ENCODE data around the gene OLFML1.
"Not testable (repeated sequence)": the region's sequence is repeated elsewhere in the genome, so short reads cannot be mapped to it uniquely, and the experiment has no call there.

OLFML1 gene

DNA sequence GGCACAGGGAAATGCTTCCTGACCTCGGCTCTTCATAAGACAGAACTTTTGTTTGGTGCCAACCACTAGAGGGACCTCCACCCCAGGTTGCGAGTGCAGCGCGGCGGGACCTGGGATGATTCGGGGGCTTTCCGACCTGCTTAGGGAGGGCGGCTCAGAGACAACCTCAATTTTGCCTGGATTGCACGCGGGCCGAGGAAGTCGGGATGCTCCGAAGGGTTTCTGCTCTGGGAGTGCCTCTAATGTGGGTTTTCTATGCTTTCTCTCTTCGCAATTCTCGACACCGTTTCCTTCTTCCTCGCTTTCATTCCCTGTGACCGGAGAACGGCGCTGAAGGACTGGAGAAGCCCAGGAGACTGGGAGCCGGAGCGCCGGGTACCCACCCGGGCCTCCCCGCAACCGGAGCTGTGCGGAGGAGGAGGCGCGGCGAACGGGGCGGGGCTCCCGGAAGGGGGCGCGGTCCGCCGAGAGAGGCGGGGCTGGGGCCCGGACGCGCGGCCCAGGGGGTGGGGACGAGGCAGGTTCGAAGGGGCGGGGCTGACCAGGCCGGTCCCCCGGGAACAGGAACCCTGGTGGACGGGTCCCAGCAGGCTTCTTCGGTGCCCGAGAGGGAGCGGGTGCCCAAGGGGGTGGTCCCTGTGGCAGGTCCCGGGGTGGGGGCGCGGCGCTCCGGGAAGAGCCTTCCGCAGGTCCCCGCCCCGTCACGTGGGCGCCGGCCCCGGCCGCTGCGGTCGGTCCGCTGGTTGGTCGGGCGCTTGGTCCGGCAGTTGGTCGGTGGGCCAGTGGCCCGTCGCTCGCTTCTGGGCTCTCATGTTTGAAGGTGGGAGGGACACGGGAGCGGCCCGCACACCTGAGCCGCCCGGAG lies 28.2 kb downstream of the OLFML1 start, which contains the start of gene PPFIBP2:
PPFIBP2 (plus strand) TSS at position 766 of the 865 bp plus-strand sequence. CDS start 35,477 bp downstream, outside the sequence.
- DNase-seq = peak; percentile 82 to 84

DNA sequence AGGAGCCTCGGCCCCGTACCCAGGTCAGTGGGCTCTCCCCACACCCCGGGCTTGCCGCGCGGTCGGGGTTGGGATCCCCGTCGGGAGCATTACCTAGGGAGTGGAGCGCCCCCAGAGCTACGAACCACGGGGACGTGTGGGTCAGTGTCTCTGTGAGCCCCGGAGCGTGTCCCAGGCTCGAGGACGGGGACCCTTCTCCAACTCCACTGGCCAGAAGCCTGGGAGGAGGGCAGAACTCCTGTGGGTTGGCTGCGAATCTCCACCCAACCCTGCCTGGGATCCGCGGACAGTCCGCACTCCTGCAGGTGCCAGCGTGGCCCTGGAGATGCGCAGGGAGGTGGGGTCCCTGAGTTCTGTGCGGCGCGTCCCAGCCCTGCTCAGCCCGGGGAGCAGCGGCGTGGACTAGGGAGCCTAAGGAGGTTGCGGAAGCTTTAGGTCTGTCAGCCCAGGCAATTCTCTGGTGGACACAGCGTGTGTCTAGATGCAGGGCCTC lies 28.8 kb downstream of the OLFML1 start:
- DNase-seq = no peak

DNA sequence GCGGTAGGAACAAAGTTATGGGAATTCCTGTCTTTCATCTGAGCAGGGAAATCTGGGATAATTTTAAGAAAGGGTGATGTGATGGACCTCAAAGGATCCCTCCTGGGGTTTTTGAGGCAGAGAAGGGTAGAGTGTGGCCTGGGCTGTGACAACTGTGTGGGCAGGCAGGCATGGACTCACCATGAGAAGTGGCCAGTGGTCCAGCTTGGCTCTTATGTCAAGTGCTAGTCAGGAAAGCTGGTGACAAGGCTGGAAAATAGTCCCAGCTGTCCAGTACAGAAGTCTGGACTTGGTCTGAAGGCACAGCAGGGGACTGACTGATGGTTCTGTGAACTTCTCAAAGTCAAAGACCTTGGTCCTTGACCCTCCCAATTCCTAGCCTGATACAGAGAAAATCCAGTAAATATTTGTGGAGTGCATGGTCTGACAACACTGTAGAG lies 30.2 kb downstream of the OLFML1 start:
- DNase-seq = no peak

DNA sequence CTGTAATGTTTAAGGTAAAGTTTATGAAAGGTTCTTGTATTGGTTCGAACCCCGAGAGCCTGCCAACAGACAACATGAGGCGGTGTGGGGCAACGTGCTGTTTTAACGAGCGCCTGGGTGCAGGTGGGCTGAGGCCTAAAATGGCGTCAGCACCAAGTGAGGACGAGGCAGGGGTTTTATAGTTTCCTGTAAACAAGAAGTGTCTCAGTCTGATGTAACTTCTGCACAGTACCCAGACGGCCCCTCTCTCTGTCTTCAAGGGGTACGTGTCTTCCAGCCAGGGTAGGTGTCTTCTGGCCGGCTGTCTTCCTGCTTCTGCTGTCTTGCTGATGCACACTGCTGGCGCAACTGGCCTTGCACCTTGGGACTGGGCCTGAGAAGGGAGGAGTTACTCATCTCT lies 31.2 kb downstream of the OLFML1 start:
- no peak for DNase-seq

DNA sequence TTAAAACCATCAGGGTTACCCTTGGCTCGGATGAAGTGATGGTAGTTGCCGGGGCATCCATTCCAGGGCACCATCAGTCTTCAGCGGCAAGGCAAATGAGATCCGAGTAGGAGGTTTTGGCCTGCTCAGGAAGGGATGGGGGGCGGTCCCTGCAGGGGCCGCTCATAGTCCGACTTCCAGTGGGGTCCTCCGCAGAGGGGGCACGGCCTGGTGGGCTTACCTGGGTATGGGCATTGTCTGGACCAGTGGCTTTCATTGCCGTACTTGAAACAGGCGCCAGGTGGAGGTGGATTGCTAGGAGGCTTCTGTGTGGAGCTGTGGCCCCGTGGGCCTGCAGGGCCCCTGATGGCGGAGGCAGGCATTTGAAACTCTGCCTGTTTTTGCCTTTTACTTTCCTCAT lies 32.4 kb downstream of the OLFML1 start:
- DNase-seq = not testable (repeated sequence)

DNA sequence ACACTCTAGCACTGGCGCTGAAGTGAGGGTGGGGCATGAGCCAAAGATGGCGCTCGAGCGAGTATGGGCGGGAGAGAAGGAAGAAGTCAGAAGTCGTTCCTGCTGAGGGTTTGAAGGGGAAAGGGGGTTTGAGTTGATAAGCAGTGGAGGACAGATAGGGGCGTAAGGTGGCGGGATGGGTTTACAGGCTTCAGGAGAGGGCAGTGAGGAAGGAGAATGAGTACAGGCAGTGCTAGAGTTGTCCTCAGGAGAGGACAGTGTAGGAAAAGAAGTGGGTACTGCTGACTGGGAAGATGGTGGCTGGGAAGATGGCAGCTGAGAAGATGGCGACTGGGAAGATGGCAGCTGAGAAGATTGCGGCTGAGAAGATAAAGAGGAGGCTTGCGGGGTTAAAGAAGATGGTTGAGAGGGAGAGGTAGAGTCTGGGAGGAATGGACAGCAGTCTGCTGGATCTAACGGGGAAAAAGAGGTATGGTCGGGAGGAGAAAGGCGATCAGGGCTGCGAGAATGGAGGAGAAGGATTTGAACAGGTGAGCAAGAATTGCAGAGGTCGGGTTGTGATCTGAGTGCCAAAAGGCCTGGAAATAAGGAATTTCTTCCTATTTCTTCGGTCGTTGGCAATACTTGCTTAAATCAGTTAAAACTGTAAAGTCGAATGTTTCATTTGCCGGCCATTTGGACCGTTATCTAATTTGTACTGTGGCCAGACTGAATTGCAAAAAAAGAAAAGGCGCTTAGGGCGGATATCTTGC lies 33.7 kb downstream of the OLFML1 start:
- no peak for DNase-seq

DNA sequence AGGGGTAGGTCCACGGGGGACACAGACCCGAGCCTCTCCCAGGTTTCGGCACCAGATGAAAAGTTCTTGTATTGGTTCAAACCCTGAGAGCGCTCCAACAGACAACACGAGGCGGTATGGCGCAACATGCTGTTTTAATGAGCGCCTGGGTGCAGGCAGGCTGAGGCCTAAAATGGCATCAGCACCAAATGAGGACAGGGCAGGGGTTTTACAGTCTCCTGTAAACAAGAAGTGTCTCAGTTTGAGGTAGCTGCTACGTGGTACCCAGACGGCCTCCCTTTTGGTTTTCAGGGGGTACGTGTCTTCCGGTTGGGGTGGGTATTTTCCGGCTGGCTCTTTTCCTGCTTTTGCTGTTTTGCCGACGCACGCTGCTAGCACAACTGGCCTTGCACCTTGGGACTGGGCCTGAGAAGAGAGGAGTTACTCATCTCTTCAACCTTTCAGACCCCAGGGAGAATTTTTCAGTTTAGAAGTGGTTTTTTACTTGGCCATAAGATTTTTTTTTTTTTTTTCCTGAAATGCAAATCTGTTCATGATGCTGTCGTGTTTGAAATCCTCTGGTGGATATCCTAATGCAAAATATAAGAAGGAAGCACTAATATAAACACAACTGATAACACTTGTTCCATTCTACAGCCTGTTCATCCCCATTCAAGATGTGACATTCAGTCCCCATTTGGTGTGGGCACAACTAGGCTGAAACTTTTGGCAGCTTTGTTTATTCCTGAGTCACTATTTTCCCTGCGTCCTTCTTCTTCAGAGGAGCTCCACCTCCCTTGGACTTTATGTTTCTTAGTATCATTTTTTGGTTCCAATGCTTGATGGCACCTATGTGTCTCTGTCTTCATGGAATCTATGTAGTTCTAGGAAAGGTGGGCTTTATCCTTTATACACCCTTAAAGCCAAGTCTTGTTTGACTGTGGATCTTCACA lies 35.0 kb downstream of the OLFML1 start:
- DNase-seq = peak in 1 of 2 donors; percentile 16

DNA sequence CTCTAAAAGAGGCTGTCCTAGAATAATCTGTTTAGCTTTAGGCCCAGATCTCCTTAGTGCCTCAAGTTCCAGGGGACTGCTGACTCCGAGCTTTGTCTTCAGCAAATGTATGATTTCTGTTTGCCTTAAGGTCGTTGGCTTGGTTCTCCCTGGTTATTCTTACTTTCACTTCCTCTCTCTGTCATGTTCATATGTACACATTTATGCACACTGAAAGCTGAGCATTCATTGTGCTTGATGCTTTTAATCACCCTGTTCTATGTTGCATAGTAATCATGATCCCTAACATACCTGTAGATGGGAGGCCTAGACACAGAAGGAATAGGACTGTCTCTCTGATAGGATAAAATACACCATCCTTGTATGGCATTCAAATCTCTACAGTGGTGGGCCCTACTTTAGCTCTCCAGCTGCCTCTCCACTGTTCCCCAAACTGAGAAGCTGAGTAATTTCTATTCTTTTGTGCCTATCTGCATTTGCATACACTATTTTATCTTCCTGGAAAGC lies 35.7 kb downstream of the OLFML1 start:
- DNase-seq = no peak

DNA sequence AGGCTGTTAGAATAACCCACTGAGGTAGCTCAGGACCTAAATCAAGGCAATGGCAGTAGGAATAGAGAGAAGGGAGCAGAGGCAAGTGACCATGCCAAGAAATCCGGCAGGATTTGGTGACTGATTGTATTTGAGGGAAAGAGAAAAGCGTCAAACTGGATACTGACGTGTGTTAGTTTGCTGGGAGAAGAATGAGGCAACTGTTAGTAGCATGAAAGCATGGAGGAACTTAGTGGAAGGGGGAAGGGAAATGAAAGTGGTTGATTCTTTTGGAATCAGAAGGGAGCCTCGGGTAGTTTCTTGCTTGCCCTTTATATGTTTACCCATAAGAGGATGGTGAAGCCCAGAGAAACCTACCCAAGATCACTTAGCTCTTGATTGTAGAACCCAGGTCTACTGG lies 36.8 kb downstream of the OLFML1 start:
- DNase-seq = no peak

DNA sequence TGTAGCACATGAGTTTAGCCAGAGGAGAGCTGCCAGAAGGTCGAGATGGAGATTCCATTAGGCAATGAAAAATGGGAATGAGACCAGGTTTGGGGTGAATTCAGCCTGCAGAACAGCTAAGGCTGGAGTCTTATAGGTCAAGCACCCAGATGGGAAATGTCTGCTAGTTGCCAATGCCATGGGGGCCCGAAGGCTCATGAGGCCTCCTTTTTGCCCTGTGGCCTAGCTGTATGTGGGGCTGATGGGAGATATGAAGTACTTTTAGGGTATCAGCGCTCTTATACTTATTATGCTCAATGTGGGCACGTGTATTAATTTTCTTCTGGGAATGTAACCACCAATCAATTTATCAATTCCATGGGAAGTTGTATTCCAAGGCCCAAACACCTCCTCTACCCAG lies 37.2 kb downstream of the OLFML1 start:
- DNase-seq = no peak

DNA sequence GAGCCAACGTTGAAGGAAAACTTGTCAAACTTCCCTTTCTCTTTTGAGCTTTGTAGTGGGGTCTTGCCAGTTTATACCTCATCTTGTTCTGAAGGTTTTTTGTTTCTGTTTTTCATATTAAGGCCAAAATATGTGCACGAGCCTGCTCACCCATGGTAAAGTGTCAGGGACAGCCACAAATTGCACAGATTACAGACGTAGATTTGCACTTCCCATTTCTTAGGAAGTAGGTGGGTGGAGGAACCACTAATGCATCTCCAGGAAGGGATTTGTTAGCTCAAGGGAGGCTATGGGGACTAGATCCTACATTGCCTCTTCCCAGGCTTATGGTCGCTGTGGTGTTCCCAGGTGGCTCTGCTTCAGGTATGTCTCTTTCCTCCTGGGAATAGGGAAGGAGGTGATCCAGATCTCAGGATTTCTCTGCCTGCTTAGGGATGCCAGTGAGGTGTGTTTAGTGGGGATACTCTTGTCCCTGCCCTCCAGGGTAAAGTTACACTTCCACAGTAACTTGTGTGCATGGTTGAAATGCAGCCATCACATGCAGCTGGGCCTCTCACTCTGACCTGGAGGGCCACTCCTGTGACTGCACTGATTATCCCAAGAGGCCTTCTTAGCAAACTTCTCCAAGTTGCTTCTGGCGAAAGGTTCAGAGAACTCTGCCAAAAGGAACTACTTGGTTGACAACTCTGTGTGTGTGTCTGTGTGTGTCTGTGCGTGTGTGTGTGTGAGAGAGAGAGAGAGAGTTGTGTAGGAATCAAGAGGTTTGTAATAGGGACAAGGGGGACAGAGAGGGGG lies 38.3 kb downstream of the OLFML1 start:
- no peak for DNase-seq

DNA sequence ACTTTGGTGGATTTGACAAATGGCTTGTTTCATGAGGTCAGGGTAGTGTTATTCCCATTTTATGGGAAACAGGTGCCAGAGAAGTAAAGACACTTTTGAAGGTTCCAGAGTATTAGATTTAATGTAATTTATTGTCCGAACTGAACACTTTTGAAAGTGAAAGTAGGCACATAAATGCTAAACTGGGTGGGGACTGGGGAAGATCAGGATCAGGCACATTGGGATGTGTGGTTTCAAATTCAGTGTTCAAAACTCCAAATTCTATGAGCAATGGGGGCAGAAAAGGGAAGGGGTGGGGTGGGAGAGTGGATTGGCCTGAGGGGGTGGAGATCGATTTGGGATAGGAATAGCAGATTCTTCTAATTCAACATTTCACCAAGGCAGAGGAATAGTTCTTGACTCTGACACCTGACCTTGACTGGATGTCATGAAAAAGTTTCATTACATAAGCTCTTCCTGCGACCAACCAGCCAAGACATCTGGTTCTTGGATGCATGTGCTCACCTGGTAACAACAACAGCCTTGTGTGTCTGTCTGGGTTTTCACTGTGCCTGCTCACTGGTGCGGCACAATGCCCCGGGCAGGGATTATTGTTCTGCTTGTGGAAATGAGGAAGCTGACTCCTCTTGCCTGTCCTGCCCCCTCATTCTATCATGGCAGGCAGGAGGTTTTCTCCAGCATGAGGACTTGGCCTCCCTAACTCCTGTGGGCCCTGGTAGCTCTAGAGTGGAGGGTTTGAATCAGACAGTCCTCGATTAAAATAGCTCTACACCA lies 39.3 kb downstream of the OLFML1 start:
- DNase-seq = peak in 1 of 2 donors; percentile 18

DNA sequence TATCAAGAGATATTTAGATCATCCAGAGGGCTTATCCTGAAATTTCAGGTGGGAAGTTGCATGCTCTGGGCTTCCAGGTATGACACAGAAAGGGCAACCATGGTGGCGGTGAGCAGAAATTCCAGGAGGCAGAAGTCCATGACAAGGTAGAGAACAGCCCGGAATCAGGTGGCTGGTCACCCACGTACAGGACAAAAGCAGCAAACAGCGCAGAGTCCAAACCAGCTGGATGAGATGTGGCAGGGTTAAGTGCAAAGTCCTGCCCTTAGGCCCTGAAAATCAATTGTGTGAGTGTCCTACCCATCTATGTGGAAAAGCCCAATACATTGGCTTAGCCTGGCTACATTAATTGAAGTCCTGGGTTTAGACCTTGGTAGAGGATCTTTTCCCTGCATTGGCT lies 40.1 kb downstream of the OLFML1 start:
- no peak for DNase-seq

DNA sequence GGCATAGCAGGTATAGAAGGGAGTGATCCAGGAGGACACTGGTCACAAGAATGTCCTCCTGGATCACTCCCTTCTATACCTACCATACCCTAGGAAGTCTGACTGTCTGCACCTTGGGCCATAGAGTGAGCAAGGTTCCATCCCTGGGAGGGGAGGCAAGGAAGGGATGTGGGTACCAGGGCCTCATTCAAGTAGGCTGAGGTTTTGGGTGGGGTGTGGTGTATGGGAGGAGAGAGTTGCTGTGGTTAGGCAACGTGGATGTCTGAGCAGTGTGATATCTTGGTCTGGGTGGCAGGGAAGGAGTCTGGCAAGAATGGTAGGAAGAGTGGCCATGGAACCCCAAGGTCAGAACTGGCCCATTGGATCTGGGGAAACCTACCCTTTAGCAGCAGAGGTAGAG lies 41.7 kb downstream of the OLFML1 start:
- DNase-seq = peak in 1 of 2 donors; percentile 50

DNA sequence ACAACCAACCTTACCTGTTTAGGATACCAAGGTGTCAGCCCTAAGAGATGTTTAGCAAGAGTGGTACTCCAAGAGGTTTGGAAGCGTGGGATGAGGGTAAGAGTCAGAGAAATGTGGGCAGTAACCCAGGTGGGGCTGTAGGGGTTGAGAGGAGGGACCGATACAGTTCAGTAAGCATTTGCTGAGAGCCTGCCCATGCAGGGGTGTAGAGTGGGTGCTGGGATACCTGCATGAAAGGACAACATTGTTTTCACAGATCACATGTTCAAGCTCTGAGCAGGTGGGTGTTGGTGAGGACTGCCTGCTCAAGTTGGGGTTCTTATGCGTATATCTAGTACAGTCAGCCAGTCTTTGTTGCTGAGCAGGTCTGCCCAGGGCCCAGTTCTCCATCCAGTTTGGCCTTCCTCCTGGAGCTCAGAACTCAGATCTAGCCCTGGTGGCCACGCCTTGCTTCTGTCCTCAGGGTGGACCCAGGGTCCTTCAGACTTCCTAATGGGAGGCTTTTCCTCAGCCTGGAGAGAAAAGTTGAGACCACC lies 43.3 kb downstream of the OLFML1 start:
- no peak for DNase-seq

DNA sequence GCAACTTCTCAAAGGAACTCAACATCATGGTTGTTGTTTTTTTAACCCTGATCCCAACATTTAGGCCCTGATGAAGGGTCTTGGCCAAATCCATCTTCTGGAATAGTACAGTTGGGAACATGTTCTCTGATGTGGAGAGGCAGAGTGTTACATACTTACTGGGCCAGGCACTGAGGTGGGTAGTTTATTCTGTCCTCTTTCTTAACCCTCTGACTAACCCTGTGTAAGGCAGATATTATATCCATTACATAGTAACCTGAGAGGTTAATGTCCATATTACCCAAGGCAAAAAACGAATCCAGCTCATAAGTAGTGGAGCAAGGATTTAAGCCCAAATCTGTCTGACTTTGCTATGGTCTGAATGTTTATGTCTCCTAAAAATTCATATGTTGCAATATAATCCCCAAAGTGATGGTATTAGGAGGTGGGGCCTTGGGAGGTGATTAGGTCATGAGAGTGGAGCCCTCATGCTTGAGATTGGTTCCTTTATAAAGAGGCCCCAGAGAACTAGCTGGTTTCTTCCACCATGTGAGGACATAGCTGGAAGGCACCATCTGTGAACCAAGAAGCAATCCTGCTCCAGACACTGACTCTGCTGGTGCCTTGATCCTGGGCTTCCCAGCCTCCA lies 44.8 kb downstream of the OLFML1 start:
- DNase-seq = no peak

DNA sequence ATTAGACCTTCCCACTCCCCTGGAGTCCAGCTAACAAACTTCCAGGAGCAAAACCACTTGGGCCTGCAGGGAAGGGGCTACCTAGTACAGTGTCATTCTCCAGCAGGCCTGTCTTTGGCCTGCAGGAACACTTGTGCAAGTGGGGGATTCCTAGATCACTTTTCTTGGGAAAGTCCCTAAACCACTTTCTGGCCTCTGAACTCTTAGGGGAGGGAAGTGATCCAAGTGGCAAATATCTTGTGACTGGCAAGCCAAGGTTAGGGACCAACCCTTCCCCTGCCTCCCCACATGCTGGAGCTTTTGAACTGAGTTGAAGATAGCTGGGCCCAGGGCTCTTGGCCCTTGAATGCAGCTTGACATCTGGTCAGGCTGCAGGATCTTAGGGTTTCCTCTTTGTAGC lies 45.7 kb downstream of the OLFML1 start:
- DNase-seq = no peak

DNA sequence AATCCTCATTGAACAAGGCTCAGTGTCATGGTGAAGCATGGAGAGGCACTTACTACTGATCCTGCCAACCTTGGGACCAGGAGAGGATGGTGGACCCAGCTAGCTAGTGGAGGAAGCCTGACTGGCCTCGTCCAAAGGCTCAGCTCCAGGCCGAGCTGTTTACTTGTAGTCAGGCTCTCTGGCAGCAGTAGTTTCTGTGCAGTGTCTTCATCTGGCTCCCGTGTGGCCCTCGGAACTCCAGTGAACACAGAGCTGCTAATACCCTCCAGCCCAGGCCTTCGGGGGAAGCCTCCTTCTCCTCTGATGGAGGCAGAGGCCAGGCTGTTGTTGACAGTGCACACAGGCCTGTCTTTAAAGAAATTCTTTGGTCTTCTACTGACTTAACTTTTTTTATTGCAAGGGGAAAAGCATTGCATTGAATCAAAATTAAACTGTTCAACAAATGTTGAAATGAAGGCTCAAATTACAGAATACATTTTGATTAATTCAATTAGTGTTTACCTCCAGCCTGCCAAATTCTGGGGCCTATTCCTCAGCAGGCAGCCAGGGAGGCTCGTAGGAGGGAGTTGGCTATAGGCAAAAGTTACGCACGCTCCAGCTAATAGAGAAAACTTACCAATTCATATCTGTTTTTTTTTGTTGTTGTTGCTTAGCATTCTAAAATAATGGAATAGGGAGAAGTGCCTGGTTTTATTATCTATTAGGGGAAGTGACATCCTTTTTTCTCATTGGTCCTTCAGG lies 47.3 kb downstream of the OLFML1 start:
- DNase-seq = no peak
